Measurements from ENCODE around the gene RHOU.

DNA sequence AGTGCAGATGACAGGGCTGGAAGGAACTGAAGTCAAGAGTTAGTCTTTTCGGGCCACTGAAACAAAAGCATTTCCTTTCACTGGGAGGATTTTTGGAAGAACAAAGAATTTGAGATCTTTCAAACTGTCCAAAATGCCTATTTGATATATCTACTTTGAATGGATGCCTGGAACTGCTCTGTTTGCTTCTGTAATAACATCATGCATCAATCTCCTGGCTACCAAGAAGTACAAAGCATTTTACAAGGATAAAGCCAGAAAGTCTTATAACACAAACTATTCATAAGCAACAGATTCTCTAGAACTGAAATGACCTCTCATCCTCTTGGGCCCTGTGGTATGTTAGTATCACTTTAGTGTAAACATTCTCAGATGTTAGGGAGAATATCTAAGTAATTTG is 18.2 kb upstream of the RHOU start:
- TF ChIP-seq MYC (IDR thresholded peaks at IDR 0.05; ENCODE audit: low read depth, low read length): no peak
- TF ChIP-seq, protein P1, sequence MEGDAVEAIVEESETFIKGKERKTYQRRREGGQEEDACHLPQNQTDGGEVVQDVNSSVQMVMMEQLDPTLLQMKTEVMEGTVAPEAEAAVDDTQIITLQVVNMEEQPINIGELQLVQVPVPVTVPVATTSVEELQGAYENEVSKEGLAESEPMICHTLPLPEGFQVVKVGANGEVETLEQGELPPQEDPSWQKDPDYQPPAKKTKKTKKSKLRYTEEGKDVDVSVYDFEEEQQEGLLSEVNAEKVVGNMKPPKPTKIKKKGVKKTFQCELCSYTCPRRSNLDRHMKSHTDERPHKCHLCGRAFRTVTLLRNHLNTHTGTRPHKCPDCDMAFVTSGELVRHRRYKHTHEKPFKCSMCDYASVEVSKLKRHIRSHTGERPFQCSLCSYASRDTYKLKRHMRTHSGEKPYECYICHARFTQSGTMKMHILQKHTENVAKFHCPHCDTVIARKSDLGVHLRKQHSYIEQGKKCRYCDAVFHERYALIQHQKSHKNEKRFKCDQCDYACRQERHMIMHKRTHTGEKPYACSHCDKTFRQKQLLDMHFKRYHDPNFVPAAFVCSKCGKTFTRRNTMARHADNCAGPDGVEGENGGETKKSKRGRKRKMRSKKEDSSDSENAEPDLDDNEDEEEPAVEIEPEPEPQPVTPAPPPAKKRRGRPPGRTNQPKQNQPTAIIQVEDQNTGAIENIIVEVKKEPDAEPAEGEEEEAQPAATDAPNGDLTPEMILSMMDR (IDR thresholded peaks at IDR 0.05; ENCODE audit: low read depth, low read length): no peak

All from NB4 (cell line).